ENCODE measurements around the gene SPATA20.
A peak's percentile ranks its signal among the peaks of the same experiment; 100 is the strongest.

Gene SPATA20

GRCh38 chr17:50541402-50541715, 5.6 kb upstream of the SPATA20 start:
- no peak for DNase-seq

GRCh38 chr17:50541716-50542688, 5.0 kb upstream of the SPATA20 start:
- DNase-seq, result peak; percentile 91

- DNase-seq, result no peak
Measured at GRCh38 chr17:50542795-50543774, 3.9 kb upstream of the SPATA20 start.

- no peak for DNase-seq
Measured at GRCh38 chr17:50544516-50544915, 2.5 kb upstream of the SPATA20 start.

- DNase-seq, result no peak
Measured at GRCh38 chr17:50545311-50545710, 1.7 kb upstream of the SPATA20 start.

- no peak for DNase-seq
Measured at GRCh38 chr17:50546701-50547034, 306 bp upstream of the SPATA20 start.

- no peak for DNase-seq
Measured at GRCh38 chr17:50547736-50548083, 736 bp downstream of the SPATA20 start.

- DNase-seq, result no peak
Measured at GRCh38 chr17:50548831-50549230, 1.9 kb downstream of the SPATA20 start.

- no peak for DNase-seq
Measured at GRCh38 chr17:50549256-50549941, 2.4 kb downstream of the SPATA20 start.

GRCh38 chr17:50549969-50550368, 3.0 kb downstream of the SPATA20 start:
- DNase-seq, result no peak

GRCh38 chr17:50550661-50551432, 3.9 kb downstream of the SPATA20 start:
- DNase-seq, result peak; percentile 82

- DNase-seq, result no peak
Measured at GRCh38 chr17:50551433-50551815, 4.5 kb downstream of the SPATA20 start.

- DNase-seq, result no peak
Measured at GRCh38 chr17:50551884-50552283, 4.9 kb downstream of the SPATA20 start.

GRCh38 chr17:50554201-50554600, 7.2 kb downstream of the SPATA20 start:
- DNase-seq, result no peak

GRCh38 chr17:50556803-50557202, 9.8 kb downstream of the SPATA20 start:
- DNase-seq, result peak; percentile 64

- DNase-seq, result no peak
Measured at GRCh38 chr17:50557630-50558029, 10.7 kb downstream of the SPATA20 start.

GRCh38 chr17:50558091-50558490, 11.1 kb downstream of the SPATA20 start:
- DNase-seq, result no peak

GRCh38 chr17:50558581-50558940, 11.6 kb downstream of the SPATA20 start:
- DNase-seq, result no peak

GRCh38 chr17:50558941-50559614, 12.1 kb downstream of the SPATA20 start:
- DNase-seq, result peak; percentile 48

- peak; percentile 85 for DNase-seq
Measured at GRCh38 chr17:50559674-50560184, 12.8 kb downstream of the SPATA20 start.

GRCh38 chr17:50560185-50560824, 13.3 kb downstream of the SPATA20 start, which contains the start of gene CACNA1G:
Gene CACNA1G (plus strand): TSS chr17:50560715. CDS start chr17:50561460, 745 bp downstream.
- DNase-seq, result peak; percentile 99
